Choroid plexus epithelial cell (primary cell): ENCODE measurements around the gene C1orf216.
"Not testable (repeated sequence)": the region's sequence is repeated elsewhere in the genome, so short reads cannot be mapped to it uniquely, and the experiment has no call there.

ENCODE experiments used
- DNase-seq: peaks from one replicate; pipeline ENCODE4 v3.0.0-alpha.2; 2010; ENCODE audit warnings: low read depth
- H3K4me3 ChIP-seq: 2 replicates; pipeline ENCODE4 v1.5.1; 2011; ENCODE audit warnings: low read depth, mild to moderate bottlenecking, control low read depth, low read length, moderate library complexity
- TF ChIP-seq, protein P1 (sequence below): conservative IDR thresholded peaks from 2 replicates; pipeline ENCODE4 v1.5.1; 2011; ENCODE audit warnings: low read depth, mild to moderate bottlenecking, control low read depth, inconsistent platforms, low read length, moderate library complexity

The C1orf216 gene

DNA sequence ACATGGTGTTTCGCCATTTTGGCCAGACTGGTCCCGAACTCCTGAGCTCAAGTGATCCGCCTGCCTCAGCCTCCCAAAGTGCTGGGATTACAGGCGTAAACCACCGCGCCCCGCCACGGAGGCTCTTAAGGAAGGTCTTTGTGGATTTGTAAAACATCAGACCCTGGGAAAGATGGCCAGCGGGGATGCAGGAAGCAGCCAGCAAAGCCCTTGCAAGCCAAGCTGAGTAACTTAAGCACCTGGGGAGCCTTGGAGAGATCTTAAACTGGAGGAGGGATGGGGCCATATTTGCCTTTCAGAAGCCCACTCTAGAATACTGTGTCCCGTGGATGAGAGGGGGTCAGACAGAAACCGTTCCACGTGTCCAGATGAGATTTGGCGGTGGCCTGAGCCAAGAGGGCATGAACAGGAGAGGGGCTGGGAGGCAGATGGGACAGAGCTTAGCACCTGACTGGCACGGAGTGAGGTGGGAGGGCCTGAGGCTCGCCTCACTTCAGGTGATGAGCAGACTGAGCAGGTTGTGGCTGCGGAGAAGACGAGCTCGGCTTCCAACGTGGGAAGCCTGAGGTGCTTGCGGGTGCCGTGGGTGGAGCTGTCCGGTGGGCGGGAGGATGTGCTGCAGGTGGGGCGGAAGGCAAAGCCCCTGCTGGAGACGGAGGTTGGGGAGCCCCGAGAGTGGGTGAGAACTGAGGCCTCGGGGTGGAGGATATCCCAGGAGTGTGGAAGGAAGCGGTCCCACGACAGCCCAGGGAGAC lies 11.7 kb downstream of the C1orf216 start:
- no peak overlapping the region for H3K4me3 ChIP-seq
- DNase-seq, result no peak

GRCh38 chr1:35702508-35702907 lies 16.2 kb downstream of the C1orf216 start:
- TF ChIP-seq, protein P1, sequence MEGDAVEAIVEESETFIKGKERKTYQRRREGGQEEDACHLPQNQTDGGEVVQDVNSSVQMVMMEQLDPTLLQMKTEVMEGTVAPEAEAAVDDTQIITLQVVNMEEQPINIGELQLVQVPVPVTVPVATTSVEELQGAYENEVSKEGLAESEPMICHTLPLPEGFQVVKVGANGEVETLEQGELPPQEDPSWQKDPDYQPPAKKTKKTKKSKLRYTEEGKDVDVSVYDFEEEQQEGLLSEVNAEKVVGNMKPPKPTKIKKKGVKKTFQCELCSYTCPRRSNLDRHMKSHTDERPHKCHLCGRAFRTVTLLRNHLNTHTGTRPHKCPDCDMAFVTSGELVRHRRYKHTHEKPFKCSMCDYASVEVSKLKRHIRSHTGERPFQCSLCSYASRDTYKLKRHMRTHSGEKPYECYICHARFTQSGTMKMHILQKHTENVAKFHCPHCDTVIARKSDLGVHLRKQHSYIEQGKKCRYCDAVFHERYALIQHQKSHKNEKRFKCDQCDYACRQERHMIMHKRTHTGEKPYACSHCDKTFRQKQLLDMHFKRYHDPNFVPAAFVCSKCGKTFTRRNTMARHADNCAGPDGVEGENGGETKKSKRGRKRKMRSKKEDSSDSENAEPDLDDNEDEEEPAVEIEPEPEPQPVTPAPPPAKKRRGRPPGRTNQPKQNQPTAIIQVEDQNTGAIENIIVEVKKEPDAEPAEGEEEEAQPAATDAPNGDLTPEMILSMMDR, result peak; percentile 21
- H3K4me3 ChIP-seq, result no peak overlapping the region
- DNase-seq, result no peak

More for the DNA sequence above, 11.7 kb downstream of the C1orf216 start:
- TF ChIP-seq, protein P1, result no peak

- not testable (repeated sequence) for H3K4me3 ChIP-seq, DNase-seq
These were observed 19.5 kb downstream of the C1orf216 start for GRCh38 chr1:35699152-35699551.

DNA sequence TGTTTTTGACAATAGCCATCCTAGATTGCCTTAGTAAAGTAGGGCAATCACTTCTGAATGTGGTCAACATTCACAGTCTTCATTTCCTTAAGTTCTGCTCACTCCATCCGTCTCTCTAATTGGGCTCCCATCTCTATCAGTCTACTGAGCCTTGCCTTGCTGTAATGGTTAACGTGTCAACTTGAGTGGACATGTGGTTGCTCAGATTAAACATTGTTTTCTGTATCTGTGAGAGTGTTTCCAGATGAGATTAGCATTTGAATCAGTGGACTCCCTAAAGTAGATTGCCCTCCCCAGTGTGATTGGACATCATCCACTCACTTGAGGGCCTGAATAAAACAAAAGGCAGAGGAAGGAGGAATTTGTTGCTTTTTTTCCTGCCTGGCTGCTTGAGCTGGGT lies 26.4 kb downstream of the C1orf216 start:
- H3K4me3 ChIP-seq, result no peak overlapping the region
- DNase-seq, result no peak
- TF ChIP-seq, protein P1, result no peak

GRCh38 chr1:35691571-35692220 lies 27.0 kb downstream of the C1orf216 start:
- no peak for DNase-seq
- no peak overlapping the region for H3K4me3 ChIP-seq
- TF ChIP-seq, protein P1, result no peak

GRCh38 chr1:35691080-35691479 lies 27.6 kb downstream of the C1orf216 start:
- peak; percentile 9 for DNase-seq
- H3K4me3 ChIP-seq, result no peak overlapping the region
- TF ChIP-seq, protein P1, result no peak

DNA sequence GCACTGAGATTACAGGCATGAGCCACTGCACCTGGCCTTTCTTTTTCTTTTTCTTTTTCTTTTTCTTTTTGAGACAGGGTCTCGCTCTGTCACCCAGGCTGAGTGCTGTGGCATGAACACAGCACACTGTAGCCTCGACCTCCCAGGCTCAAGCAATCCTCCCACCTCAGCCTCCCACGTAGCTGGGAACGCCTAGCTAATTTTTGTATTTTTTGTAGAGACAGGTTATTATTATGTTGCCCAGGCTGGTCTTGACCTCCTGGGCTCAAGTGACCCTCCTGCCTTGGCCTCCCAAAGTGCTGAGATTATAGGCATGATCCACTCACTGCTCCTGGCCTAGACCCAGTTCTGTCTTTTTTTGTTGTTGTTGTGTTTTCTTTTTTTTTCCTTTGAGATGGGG lies 28.6 kb downstream of the C1orf216 start:
- not testable (repeated sequence) for H3K4me3 ChIP-seq, DNase-seq

DNA sequence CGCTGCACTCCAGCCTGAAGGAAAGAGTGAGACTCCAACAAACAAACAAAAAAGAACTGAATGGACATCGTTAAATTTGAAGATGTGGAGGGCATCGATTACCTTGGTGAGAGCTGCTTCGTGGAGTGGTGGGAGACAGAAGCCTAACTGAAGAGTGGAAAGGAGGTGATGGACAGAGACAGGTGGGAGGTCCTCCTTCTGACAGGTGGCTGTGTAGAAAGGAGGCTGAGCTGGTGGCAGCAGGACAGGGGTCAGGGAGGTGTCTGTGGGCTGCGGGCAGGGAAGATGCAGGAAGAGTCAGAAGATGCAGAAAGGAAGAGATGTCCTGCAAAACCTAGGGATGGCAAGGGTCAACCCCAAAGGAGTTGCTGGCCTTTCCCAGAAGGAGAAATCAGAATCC lies 30.5 kb downstream of the C1orf216 start:
- TF ChIP-seq, protein P1, result no peak
- DNase-seq, result no peak
- no peak overlapping the region for H3K4me3 ChIP-seq
